SW 1271 (cell line): ENCODE data around the gene SGMS2.
A peak's percentile ranks its signal among the peaks of the same experiment; 100 is the strongest.
"Not testable (repeated sequence)": the region's sequence is repeated elsewhere in the genome, so short reads cannot be mapped to it uniquely, and the experiment has no call there.

ENCODE experiments used
- DNase-seq, 2 experiments: peaks; one replicate each; lab custom pipeline; 2025; lab: John Stamatoyannopoulos, UW

The SGMS2 gene

GRCh38 chr4:107908377-107908776, 83.6 kb downstream of the SGMS2 start:
- no peak for DNase-seq

DNA sequence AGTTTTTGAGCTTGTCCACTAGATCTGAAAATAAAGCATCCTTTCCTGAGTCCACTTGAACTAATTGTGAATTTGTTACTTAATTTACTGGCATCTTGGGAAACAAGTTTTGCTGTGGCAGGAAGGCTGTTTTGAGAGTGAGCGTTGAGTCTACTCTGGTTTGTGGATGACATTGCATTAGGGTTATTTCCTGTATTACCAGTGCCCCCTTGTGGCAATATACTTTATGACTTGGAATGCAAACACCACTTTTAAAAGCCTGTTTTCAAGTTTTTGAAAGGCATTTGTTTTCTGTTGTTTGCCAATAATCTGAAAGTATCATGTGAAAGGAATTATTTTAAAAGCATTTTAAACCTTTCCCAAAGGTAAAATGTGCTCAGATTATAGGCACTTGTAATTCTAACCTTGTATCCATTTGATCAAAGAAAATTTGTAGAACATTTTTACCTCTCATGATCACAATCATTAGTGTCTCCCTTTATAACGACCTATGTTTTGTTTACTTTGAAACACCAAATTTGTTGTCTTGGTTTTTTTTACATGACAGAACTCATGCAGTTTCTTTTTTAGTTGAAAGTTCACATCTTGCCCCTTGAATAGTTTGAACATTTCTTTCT, 88.7 kb downstream of the SGMS2 start:
- peak; percentile 5 to 57 for DNase-seq

- DNase-seq: no peak
These were observed 90.5 kb downstream of the SGMS2 start for GRCh38 chr4:107915220-107915619.

DNA sequence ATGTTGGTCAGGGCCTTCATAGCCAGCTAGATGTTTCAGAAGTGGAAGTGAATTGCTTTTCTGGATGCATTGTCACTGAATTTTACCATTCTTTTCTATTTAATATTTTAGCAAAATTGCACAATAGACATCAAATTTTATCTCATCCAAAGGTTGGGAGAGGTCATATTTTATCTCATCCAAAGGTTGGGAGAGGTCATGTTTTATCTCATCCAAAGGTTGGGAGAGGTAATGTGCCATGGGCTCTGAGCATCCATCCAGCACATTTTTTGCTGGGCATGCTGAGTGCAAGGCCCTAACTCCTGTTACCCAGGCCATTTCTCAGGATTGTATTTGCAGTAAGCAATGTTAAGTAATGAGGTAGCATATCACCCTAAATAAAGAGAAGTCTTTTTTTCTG, 91.9 kb downstream of the SGMS2 start:
- DNase-seq: no peak

- no peak for DNase-seq
These were observed 92.8 kb downstream of the SGMS2 start for GRCh38 chr4:107917500-107917899.

- DNase-seq: no peak
These were observed 98.0 kb downstream of the SGMS2 start for GRCh38 chr4:107922486-107923473.

- DNase-seq: not testable (repeated sequence)
These were observed 101.0 kb downstream of the SGMS2 start for GRCh38 chr4:107925713-107926112.

GRCh38 chr4:107926875-107927274, 102.1 kb downstream of the SGMS2 start:
- not testable (repeated sequence) for DNase-seq

DNA sequence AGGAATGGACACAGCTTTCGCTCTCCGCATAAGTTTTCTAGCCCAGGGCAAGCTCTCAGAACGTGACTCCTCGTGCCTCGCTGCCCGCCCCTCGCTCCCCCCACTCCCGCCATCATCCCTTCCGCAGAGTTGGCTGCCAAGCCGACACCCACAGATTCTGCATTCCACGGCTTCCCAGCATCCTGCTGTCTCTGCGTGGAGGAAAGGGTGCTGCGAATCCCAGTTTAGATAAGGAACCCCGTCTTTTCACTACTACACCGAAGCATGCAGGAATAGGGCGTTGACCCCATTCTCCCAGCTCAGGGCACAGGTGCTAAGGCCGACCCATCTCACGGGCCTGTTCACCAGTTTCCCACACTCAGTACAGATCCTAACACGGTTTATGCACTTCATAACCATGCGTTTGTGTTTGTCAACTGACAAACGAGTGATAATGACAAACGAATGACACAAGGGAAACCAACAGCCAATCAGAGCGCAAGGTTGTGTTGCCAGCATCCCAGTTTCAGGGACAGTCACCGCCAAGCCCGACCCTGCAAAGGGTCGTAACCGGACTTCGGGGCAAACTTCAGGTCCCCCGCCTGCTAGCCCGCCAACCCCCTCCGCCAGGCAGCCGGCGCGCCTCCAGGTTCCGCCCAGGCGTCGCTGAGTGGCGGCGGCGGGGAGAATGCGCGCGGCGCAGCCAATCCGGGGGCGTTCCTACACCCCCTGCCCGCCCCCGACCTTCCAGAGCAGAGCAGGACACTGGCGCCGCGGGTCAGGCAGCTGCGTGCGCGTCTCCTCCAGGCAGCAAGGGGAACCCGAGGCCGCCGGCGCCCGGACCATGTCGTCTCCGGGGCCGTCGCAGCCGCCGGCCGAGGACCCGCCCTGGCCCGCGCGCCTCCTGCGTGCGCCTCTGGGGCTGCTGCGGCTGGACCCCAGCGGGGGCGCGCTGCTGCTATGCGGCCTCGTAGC, 106.4 kb downstream of the SGMS2 start, which contains the start of gene CYP2U1:
Gene CYP2U1, plus strand, starts transcription at position 729 of the 954 bp plus-strand sequence. Its CDS starts 95 bp downstream, at position 824.
- peak; percentile 21 to 70 for DNase-seq

GRCh38 chr4:107931775-107932321, 107.1 kb downstream of the SGMS2 start:
- DNase-seq: peak in 1 of 2 experiments; percentile 7

DNA sequence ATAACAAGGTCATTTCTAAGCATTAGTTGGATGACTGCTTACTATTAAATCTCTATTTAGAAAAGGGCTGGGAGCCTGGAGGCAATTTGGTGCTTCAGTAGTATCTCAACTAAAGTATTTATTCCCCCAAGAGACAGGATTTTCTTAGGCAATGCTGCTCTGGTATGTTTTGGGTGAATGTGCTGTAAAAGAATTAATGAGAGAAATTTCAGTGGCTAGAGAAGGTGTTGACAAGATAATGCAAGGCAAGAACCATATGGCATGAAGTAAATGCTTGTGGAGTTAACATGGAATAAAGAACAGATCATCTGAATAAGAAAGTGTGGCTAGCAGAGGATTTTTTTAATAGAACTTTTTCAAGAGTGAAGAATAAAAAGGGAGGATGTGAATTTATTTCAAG, 110.5 kb downstream of the SGMS2 start:
- no peak for DNase-seq

GRCh38 chr4:107937040-107937439, 112.3 kb downstream of the SGMS2 start:
- DNase-seq: no peak

DNA sequence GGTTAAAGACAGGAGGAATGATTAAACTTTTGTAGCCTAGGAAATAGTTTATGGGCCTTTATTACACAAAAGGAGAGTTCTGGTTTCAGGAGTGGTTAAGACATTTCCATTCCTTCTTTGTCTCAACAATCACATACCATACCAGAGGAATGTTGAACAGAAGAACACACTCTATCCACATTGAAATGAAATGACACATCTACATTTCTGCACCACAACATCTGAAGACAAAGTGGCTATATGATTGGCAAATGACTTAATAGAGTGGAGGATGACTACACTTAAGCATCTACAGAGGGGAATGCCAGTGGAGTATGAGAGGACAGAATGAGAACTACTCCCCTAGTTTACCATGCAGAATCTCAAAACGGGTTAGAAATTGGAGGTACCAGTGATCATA, 114.6 kb downstream of the SGMS2 start:
- no peak for DNase-seq

DNA sequence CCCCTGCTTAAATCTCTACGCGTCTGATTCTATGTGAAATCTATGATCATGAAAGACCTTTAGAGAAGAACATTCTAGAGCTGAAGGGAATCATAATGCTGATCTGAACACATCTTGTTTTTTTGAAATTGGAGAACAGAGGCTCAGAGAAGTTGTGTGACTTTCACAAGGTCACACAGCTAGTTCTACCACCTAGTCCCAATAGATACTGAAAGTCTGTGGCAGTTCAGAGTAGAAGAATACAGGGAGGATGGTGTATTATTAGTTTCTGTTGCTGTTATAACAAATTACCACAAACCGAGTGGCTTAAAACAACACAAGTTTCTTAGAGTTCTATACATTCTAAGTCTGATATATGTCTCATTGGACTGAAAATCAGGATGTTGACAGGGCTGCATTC, 121.1 kb downstream of the SGMS2 start:
- DNase-seq: no peak

- DNase-seq: no peak
These were observed 126.2 kb downstream of the SGMS2 start for GRCh38 chr4:107950746-107951540.

- DNase-seq: no peak
These were observed 126.8 kb downstream of the SGMS2 start for GRCh38 chr4:107951551-107951950.

GRCh38 chr4:107956011-107956410, 131.3 kb downstream of the SGMS2 start:
- DNase-seq: no peak
